ENCODE results near the gene GAST. TPM values are rescaled to one million over a fixed set of nuclear protein-coding genes. Genes with fewer than 3 reads are reported as not detected.

GAST gene
- total and polyA plus RNA-seq, 10 of the 15 experiments (the other 5 are each of a cell fraction or from before 2014, with no cell fraction given), result not detected

DNA sequence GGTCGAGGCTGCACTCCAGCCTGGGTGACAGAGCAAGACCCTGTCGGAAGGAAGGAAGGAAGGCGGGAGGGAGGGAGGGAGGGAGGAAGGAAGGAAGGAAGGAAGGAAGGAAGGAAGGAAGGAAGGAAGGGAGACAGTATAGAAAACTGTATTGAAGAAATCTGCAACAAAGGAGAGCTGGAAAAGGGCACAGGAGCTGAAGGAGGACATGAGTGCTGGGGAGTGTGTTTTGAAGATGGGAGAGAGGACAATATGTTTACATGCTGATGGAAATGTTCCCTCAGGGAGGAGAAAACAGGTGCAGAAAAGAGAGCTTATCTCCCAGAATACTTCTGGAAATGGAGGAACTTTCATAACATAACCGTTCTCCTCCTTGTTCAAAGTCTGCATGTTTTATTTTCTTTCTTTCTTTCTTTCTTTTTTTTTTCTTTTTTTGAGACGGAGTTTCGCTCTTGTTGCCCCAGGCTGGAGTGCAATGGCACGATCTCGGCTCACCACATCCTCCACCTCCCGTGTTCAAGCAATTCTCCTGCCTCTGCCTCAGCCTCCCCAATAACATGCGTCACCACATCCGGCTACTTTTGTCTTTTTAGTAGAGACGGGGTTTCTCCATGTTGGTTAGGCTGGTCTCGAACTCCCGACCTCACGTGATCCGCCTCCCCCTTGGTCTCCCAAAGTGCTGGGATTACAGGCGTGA is 25.0 kb downstream of the GAST start (continued):
- TF ChIP-seq WRNIP1 (IDR thresholded peaks at IDR 0.05; ENCODE audit: borderline replicate concordance, low read depth, low read length) (no peak), ZNF384 (IDR thresholded peaks at IDR 0.05; ENCODE audit: borderline replicate concordance, low read depth, low read length) (no peak)

DNA sequence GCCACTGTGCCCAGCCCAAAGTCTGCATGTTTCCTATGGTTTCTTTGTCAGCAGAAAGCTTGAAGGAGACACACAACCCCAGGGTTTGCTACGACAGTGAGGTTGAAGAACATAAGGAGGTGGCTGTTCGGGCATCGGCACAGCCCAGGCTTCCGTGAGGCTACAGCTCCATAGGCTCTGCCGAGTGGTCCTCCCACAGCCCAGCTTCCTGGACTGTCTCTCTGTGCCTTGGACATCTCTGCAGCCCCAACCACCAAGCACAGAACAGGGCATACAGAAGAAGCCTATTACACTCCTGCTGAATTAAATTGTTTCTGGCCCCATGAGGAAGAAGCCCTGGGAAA is 25.5 kb downstream of the GAST start:
- H3K4me2 ChIP-seq (ENCODE audit: control insufficient read depth, insufficient read depth), result no peak overlapping the region
- peaks cover 3% of the 10 kb centered on the region; the same call in 1 of the 2 replicates for H3K4me1 ChIP-seq (ENCODE audit: control insufficient read depth, insufficient read depth, low read length)
- ChIA-PET SMC1A (ENCODE audit: uncharacterized antibody, unreplicated experiment) (interaction anchor here (1.0 to 1.4 kb wide), 4 partner anchors 49 to 71 kb away, joined by 3 to 9 read pairs (median 4); partner anchors contain the start of gene JUP), RAD21 (ENCODE audit: unreplicated experiment) (interaction anchor here (1.2 to 2.2 kb wide), 5 partner anchors 48 to 63 kb away, joined by 3 to 12 read pairs (median 4); partner anchors contain the start of gene JUP), POLR2A (no interaction called here), CTCF (interaction anchor here (0.6 to 3.2 kb wide), 17 partner anchors 8 to 379 kb away, joined by 3 to 25 read pairs (median 4); partner anchors contain the start of gene JUP)
- in situ Hi-C loops (cut with MboI) (no loop called here), intact Hi-C loops (cut with micrococcal nuclease; ENCODE audit: unreplicated experiment) (loop anchor here (1.0 kb wide), 3 partner anchors 64 to 222 kb away; no protein-coding TSS in a partner anchor)
- 39% methylated on average over 5 of the region's 5 CpGs for WGBS (ENCODE audit: insufficient coverage, insufficient replicate concordance, low lambda C conversion rate, missing lambda C conversion rate)
- H2AFZ ChIP-seq (ENCODE audit: control insufficient read depth, low read depth, low read length), result no peak overlapping the region; the same call in 1 of the 2 replicates
- no peak overlapping the region for H3K27ac ChIP-seq (ENCODE audit: control insufficient read depth, insufficient read depth)
- peaks cover 8% of the 10 kb centered on the region in 2 experiments; a peak in 3 of 4 replicates for H3K27me3 ChIP-seq (replicated peaks in 1 of 2; ENCODE audit: control insufficient read depth in 2 of 2, insufficient read depth in 2 of 2, low read length in 1 of 2)
- H3K4me3 ChIP-seq, result no peak overlapping the region
- no peaks in the 10 kb centered on the region for H4K20me1 ChIP-seq (ENCODE audit: control insufficient read depth, insufficient read depth)
- BruUV-seq (replicated peaks), result no TSS peak
- H3K79me2 ChIP-seq (ENCODE audit: control insufficient read depth, insufficient read depth, low read length), result no peaks in the 10 kb centered on the region
- FAIRE-seq, result no peak
- H3K9ac ChIP-seq (ENCODE audit: control insufficient read depth, insufficient read depth, low read length), result no peak overlapping the region
- DNase-seq (ENCODE audit: low read depth, low spot score), result no peak
- H3K9me3 ChIP-seq (replicated peaks; ENCODE audit: control insufficient read depth, insufficient read depth, low read length), result no peaks in the 10 kb centered on the region
- H3K36me3 ChIP-seq (ENCODE audit: control insufficient read depth in 2 of 2, insufficient read depth in 2 of 2, low read length in 1 of 2), result no peaks in the 10 kb centered on the region
- peak; percentile 14; the same call in 2 of the 3 replicates for ATAC-seq
- TF ChIP-seq WRNIP1 (IDR thresholded peaks at IDR 0.05; ENCODE audit: borderline replicate concordance, low read depth, low read length) (no peak), POLR2A (IDR thresholded peaks at IDR 0.05; ENCODE audit: low read depth, low read length) (no peak), FOS (IDR thresholded peaks at IDR 0.05; ENCODE audit: borderline replicate concordance, extremely low read depth, insufficient read length) (no peak), PAX8 (IDR thresholded peaks at IDR 0.05) (no peak), PKNOX1 (IDR thresholded peaks at IDR 0.05) (no peak), ZNF274 (IDR thresholded peaks at IDR 0.05; ENCODE audit: insufficient read depth, insufficient read length) (no peak), FOXK2 (IDR thresholded peaks at IDR 0.05) (no peak), NFYA (IDR thresholded peaks at IDR 0.05; ENCODE audit: borderline replicate concordance, low read depth, low read length) (no peak), MEF2B (IDR thresholded peaks at IDR 0.05; ENCODE audit: partially characterized antibody, poor library complexity, severe bottlenecking) (no peak), RUNX3 (IDR thresholded peaks at IDR 0.05; ENCODE audit: low read length) (no peak), EZH2 (IDR thresholded peaks at IDR 0.05; ENCODE audit: borderline replicate concordance, control insufficient read depth, low read depth, low read length) (no peak)
- TF ChIP-seq, protein P1, sequence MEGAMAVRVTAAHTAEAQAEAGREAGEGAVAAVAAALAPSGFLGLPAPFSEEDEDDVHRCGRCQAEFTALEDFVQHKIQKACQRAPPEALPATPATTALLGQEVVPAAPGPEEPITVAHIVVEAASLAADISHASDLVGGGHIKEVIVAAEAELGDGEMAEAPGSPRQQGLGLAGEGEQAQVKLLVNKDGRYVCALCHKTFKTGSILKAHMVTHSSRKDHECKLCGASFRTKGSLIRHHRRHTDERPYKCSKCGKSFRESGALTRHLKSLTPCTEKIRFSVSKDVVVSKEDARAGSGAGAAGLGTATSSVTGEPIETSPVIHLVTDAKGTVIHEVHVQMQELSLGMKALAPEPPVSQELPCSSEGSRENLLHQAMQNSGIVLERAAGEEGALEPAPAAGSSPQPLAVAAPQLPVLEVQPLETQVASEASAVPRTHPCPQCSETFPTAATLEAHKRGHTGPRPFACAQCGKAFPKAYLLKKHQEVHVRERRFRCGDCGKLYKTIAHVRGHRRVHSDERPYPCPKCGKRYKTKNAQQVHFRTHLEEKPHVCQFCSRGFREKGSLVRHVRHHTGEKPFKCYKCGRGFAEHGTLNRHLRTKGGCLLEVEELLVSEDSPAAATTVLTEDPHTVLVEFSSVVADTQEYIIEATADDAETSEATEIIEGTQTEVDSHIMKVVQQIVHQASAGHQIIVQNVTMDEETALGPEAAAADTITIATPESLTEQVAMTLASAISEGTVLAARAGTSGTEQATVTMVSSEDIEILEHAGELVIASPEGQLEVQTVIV (IDR thresholded peaks at IDR 0.05; ENCODE audit: borderline replicate concordance, partially characterized antibody), result no peak
- TF ChIP-seq, protein P2, sequence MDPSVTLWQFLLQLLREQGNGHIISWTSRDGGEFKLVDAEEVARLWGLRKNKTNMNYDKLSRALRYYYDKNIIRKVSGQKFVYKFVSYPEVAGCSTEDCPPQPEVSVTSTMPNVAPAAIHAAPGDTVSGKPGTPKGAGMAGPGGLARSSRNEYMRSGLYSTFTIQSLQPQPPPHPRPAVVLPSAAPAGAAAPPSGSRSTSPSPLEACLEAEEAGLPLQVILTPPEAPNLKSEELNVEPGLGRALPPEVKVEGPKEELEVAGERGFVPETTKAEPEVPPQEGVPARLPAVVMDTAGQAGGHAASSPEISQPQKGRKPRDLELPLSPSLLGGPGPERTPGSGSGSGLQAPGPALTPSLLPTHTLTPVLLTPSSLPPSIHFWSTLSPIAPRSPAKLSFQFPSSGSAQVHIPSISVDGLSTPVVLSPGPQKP (IDR thresholded peaks at IDR 0.05; ENCODE audit: low read depth, low read length), result no peak
- TF ChIP-seq, protein P3, sequence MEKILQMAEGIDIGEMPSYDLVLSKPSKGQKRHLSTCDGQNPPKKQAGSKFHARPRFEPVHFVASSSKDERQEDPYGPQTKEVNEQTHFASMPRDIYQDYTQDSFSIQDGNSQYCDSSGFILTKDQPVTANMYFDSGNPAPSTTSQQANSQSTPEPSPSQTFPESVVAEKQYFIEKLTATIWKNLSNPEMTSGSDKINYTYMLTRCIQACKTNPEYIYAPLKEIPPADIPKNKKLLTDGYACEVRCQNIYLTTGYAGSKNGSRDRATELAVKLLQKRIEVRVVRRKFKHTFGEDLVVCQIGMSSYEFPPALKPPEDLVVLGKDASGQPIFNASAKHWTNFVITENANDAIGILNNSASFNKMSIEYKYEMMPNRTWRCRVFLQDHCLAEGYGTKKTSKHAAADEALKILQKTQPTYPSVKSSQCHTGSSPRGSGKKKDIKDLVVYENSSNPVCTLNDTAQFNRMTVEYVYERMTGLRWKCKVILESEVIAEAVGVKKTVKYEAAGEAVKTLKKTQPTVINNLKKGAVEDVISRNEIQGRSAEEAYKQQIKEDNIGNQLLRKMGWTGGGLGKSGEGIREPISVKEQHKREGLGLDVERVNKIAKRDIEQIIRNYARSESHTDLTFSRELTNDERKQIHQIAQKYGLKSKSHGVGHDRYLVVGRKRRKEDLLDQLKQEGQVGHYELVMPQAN (conservative IDR thresholded peaks at IDR 0.05), result no peak

Measured in GM12878 (cell line).